Stimulated activated CD4-positive, alpha-beta T cell treated with anti-CD3 and anti-CD28 coated beads, Interleukin-12 subunit alpha, Interleukin-12 subunit beta, amount 100 ng/mL, for 4 hours (primary cell): ENCODE measurements around the gene IBTK.
"Not testable (repeated sequence)": the region's sequence is repeated elsewhere in the genome, so short reads cannot be mapped to it uniquely, and the experiment has no call there.

Experiments used
- DNase-seq: peaks from one replicate; pipeline ENCODE4 v3.0.0-alpha.2; 2020

IBTK gene, protein sequence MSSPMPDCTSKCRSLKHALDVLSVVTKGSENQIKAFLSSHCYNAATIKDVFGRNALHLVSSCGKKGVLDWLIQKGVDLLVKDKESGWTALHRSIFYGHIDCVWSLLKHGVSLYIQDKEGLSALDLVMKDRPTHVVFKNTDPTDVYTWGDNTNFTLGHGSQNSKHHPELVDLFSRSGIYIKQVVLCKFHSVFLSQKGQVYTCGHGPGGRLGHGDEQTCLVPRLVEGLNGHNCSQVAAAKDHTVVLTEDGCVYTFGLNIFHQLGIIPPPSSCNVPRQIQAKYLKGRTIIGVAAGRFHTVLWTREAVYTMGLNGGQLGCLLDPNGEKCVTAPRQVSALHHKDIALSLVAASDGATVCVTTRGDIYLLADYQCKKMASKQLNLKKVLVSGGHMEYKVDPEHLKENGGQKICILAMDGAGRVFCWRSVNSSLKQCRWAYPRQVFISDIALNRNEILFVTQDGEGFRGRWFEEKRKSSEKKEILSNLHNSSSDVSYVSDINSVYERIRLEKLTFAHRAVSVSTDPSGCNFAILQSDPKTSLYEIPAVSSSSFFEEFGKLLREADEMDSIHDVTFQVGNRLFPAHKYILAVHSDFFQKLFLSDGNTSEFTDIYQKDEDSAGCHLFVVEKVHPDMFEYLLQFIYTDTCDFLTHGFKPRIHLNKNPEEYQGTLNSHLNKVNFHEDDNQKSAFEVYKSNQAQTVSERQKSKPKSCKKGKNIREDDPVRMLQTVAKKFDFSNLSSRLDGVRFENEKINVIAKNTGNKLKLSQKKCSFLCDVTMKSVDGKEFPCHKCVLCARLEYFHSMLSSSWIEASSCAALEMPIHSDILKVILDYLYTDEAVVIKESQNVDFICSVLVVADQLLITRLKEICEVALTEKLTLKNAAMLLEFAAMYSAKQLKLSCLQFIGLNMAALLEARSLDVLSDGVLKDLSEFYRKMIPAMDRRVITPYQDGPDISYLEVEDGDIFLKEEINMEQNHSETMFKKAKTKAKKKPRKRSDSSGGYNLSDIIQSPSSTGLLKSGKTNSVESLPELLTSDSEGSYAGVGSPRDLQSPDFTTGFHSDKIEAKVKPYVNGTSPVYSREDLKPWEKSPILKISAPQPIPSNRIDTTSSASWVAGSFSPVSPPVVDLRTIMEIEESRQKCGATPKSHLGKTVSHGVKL (N-terminal part only)

DNA sequence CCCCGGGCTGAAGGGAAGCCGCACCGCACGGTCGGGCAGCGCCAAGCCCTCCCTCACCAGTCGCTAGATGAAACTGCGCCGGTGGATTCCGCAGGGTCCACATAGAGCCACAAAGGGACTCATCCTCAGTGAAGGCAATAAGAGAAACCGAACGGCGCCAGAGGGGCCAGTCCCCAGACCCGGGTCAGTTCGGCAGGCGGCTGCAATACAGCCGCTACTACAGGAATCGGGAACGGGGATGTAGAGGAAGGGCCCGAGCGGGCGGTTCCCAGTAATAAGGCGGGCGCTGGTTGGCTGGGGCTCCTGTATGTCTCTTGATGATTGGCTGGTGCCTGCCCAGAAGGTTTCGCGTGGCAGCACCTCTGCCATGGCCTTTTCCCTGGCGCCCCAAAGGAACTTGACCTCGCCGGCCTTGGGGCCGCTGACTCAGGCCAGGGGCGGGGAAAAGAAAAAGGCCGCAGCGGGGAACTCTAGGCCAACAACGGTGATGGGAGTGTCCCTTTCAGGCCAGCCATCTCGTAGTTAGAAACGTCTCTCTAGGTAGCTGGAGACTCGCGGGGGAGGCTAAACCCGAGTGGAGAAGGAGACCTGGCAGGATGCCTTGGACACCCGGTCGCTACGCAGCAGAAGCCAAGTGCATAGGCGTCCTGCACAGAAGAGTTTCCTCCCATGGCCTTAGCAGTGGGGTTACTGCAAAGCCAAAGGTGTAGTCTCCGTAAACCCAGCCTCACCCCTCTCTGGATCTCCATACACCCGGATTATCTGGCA, at the start of gene IBTK:
IBTK (minus strand) TSS at position 240 of the 768 bp plus-strand sequence. CDS start 7,258 bp downstream, outside the sequence.
- peak; percentile 88 for DNase-seq

DNA sequence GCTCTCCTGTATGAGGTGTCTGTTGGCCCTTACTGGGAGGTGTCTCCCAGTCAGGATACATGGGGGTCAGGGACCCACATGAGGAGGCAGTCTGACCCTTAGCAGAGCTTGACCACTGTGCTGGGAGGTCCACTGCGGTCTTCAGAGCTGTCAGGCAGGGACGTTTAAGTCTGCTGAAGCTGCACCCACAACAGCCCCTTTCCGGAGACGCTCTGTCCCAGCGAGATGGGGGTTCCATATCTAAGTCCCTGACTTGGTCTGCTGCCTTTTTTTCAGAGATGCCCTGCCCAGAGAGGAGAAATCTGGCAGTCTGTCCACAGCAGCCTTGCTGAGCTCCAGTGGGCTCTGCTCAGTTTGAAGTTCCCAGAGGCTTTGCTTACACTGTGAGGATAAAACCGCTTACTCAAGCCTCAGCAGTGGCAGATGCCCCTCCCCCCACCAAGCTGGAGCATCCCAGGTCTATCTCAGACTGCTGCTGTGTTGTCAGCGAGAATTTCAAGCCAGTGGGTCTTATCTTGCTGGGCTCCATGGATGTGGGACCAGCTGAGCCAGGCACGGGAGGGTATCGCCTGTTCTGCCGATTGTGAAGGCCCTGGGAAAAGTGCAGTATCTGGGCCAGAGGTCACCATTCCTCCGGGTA, 36.3 kb upstream of the IBTK start:
- no peak for DNase-seq

DNA sequence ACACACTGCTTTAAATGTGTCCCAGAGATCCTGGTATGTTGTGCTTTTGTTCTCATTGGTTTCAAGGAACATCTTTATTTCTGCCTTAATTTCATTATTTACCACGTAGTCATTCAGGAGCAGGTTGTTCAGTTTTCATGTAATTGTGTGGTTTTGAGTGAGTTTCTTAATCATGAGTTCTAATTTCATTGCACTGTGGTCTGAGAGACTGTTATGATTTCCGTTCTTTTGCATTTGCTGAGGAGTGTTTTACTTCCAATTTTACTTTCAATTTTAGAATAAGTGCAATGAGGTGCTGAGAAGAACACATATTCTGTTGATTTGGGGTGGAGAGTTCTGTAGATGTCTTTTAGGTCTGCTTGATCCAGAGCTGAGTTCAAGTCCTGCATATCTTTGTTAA, 34.0 kb upstream of the IBTK start:
- not testable (repeated sequence) for DNase-seq

DNA sequence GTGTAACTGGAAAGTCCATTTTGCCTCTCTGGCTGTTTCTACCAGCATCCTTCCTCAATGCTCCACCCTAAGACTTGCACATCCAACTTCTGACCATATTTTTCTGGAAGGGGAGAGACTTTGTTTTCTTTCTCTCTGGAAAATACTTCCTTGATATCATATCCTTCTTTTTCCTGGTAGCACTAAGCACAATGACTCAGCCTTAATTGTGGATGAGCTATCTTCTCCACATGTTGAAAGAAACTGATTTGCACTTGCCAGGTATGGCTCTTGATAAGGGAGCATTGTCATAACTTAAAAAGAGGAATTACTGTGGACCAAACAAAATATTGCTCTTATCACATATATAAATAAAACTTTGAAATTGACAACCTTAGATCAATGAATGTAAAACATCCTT, 30.1 kb upstream of the IBTK start:
- DNase-seq, result no peak

DNA sequence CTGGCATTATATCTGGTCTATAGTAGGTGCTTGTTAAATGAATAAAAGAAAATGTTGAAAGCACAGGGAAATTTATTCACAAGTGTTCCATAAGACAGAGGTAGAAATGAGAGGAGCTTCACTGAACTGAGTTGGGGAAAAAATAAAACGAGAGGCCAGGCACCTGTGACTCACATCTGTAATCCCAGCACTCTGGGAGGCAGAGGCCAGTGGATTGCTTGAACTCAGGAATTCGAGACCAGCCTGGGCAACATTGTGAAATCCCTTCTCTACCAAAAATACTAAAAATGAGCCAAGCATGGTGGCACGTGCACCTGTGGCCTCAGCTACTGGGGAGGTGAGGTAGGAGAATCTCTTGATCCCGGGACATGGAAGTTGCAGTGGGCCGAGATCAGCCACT, 28.1 kb upstream of the IBTK start:
- no peak for DNase-seq

DNA sequence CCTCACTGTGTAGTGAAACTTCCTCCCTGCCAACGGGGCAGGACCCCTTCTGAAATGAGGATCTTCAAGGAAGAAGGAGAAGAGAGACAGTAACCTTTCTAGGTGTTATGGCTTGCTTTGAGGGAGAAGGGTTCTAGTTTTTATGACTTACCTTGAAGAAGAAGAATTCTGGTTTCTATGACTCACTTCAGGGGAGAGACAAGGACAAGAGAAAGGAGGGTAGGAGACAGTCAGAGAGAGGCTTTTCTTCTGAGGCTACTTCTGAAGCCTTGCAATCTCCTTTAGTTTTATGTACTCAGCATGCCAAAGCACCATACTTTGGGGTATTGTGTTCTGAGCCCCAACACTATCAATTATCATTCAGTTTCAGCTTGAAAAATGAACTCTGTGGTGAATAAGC, 25.8 kb upstream of the IBTK start:
- DNase-seq, result no peak

DNA sequence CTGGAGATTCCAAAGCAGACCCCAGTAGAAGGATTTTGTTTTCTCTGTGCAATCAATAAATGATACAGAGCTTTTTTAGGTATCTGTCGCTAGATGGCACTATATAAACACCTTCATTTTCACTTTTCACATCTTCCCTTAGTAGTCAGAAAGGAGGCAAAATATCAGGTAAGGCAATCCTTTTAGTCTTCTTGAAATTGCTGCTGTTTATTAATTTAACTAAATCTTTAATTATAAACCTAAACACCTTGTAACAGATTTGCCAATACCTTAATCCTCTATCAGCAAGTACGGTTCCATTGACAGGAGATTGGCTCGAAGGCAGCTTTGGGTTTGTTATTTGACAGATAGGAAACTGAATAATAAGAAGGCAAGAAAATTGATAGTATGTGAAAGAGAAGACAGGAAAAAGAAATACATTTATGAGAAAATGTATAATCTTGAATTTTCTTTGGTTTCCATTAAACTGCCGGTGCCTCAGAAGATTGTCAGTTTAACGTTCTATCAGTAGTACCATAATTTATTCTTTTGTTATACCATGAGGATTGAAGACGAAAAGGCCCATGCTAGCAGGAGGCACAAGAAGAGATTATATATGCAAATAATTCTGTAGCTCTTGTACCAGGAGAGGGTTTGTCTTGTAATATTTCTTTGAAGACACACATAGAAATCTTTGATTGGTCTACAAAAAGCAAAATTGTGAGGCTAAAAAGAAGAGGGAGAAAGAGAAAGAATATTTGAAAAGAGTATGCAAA, 23.5 kb upstream of the IBTK start:
- no peak for DNase-seq

DNA sequence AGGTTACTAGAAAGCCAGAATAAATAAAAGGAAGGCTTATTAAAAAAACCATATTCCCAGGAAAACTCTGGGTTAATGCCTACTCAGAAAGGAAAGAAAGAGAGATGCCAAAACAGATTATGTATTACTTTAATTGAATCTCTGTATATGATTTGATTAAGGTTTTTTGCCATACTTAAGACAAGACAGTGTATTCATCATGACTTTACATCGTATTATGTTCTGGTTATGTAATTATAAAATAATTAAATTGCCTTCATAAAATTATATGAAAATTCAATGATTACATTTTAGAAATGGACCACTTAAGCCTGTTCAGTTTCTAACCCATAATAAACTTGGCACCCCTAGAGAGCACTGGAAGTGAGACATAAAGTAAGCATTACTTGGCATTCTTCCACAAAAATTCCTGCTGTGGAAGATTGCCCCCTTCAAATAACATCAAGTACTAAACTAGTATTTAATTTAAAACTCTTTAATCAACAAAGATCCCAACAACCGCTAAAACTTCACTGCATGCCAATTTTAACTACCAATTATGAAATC, 20.8 kb upstream of the IBTK start:
- DNase-seq, result no peak

DNA sequence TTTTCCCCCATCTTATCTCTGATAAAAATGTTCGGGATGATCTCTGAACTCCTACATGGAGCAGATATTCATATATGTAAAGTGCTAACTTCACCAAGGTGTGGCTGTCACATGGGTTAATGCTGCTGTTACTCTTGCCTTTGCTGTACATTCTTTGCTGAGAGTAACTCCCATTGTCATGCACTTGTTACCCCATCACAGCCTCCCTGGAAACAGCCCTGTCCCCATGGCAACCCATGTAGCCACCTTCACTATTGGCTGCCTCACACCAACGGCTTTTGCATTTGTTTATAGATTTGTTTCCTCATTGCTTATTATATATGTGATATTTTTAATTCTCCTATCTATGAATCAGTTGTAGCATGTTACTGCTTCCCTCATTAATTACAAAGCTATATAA, 17.3 kb upstream of the IBTK start:
- DNase-seq, result no peak

DNA sequence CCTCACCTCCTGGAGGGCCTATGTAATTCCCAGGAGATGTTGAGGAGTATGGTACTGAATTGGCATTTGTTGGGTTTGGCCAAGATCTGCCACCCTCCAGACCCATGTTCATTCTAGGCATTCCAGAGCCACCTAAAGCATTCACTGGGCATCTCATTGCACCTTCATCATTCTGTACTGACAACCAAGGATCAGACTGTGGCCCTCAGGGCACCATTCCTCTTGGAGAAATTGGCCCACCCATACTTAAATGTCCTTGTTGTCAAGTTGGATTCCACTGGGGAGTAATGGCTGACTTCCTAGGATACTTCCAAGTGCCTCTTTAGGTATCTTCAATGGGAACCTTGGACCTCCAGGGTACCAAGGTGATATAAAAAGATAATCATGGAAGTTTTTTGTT, 16.8 kb upstream of the IBTK start:
- no peak for DNase-seq

DNA sequence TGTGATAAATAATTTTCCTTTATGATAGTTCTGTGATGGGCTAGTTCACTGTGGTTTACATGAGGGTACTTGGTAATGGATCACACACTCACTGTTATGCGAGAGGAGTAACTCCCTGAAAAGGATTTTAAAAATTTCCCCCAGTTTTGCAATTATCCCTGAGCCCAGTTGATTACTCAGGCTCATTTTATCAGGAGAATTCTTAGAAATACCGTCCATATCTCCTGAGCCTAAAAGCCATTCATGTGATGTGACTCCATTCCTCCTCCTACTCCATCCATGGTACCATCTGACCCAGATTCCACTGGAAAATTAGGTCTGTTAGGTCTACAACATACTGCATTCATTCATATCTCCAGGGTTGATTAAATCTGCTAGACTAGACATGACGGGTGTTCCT, 16.4 kb upstream of the IBTK start:
- no peak for DNase-seq

DNA sequence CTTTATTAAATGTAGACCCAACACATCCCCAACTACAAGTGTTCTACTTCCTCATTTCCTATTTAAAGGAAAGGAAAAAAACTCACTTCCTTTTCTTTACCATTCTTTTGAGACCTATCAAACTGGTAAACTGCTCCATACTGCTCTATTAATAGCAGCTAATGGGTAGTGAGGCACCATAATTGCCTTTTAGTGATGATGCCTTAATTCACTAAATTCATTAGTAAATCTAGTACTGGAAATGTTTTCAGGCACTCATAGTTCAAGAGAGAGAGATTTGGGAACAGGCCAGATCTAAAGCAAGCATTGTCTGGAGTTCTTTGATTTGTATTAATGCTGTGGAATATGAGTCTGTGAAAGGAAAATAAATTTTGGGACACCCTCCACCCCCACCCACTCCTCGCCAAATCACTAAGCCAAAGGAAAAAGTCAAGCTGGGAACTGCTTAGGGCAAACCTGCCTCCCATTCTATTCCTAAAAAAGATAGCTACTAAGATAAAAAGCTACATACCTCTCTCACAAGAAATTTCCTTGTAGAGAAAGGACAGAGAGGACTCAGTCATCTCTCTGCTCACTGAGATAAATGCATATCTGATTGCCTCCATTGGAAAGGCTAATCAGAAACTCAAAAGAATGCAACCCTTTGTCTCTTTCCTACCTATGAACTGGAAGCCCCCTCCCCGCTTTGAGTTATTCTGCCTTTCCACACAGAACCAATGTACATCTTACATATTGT, 13.6 kb upstream of the IBTK start:
- no peak for DNase-seq

DNA sequence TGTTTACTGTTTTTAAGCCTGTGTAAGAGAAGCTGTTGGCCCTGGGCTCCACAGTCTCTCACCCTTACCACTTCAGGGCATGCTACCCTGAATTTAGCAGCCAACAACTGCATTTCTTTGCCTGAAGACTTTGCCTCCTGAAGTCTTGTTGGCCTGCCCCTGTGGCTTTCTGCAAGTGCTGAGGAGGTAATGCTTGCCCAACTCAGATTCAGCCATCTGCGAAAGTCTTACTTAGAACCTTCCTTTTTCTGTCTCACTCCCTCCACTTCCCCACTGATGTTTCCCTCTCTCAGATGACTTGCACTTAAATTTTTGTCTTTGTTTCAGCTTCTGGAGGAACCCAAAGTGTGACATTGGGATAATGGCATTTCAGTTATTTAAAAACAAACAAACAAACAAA, 11.8 kb upstream of the IBTK start:
- no peak for DNase-seq

DNA sequence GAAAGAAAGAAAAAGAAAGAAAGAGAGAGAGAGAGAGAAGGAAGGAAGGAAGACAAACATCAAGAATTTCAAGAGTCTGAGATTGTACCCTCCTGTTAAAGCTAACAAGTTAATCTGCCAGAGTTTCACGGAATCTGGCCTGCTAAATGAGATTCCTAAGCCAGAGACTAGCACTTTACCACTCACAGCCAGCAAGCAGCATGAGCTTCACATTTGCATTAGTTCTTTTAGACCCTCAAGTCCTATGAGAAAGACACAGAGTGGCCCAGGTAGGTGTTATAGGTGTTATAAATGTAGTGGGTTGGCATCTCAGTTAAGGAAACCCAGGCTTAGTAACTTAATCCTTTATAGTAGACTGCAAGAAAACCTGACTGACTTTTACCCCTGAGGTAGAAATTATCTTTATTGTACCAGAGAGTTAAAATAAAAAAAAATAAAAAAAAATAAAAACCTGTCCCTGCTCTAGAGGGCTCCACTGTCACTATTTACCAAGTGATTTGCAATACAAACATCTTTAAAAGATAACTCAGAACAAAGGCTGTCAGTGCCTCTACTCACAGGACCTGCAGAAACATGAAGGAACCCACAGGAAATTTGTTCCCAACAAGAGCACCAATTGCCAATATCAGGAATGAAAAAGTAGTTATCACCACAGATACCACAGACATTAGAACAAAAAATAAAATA, 9.7 kb upstream of the IBTK start:
- DNase-seq, result no peak

DNA sequence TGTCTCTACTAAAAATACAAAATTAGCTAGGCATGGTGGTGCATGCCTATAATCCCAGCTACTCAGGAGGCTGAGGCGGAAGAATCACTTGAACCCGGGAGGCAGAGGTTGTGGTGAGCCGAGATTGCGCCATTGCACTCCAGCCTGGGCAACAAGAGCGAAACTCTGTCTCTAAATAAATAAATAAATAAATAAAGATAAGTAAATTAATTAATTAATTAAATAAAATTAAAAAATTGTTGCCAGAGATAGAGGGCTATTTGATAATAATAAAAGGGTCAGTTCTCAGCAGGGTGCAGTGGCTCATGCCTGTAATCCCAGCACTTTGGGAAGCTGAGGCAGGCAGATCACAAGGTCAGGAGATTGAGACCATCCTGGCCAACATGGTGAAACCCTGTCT, 7.2 kb upstream of the IBTK start:
- DNase-seq, result not testable (repeated sequence)

DNA sequence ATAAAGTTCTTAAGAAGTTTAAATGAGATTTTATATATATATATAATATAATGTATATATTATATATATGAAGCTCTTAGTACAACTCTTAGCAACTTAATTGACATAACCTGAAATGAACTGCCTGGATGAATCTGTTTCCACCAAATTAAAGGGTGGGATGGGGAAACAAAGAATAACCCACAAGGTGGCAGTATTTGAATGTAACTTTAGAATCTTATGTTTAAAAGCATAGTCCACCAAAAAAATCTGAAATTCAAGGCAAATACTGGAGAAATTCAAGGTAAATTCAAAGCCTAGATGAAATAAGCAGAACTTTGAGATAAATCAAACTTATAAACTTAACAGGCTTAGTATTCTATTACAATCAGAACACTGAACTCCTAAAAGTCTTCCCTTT, 4.4 kb upstream of the IBTK start:
- no peak for DNase-seq

DNA sequence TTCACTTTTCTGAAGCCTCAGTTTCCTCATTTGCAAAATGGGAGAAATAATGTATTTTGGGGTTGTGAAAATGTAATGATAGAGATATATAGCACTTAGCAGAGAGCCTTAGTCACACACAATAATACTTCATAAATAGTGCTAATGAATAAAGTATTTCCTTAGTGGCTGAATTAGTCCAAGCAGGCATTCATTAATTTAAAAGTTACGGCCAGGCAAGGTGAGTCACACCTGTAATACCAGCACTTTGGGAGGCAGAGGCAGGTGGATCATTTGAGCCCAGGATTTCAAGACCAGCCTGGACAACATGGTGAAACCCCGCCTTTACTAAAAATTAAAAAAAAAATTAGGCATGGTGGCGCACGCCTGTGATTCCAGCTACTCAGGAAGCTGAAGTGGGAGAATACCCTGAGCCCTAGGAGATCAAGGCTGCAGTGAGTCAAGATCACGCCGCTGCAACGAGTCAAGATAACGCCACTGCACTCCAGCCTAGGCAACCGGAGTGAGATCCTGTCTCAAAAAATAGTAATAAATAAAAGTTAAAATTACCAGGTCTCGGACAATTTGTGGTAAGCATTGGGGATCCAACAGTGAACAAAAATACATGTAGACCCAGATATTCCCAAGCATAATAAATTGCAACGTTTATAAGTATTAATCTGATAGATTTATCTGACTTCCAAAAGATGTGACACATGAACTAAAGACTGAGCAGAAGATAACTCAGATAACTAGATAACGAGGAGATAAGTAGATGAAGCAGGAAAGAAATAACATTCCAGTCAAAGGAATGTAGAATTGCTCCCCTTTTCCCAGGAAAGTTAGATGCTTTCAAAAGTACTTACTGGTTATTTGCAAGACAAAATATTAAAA, 2.1 kb upstream of the IBTK start:
- DNase-seq, result no peak

DNA sequence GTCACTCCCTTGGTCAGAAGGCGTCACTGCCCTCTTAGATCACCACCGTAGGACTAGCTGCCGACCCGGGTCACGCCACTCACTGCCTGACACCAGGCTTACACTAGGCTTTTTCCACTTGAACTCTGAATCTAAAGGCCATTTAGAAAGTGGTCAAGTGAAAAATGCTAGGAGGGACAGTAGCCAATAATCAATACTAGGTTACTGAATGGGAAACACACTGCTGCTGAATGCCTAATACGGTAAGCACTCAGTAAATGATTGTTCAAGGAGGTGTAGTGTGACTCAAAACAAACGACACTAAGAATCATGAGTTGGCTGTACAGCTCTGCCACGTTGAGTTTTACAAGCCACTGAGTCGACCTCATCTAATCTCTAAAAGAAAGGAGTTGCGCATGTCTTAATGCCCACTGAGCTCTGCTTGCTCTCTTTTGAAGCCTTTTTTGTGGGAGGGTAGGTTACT, 760 bp upstream of the IBTK start:
- DNase-seq, result no peak
